ENCODE measurements around the gene EPHA6. TPM values are rescaled to one million over a fixed set of nuclear protein-coding genes. Genes with fewer than 3 reads are reported as not detected.

The EPHA6 gene
- total and polyA plus RNA-seq, 10 of the 15 experiments (the other 5 are each of a cell fraction or from before 2014, with no cell fraction given): not detected

DNA sequence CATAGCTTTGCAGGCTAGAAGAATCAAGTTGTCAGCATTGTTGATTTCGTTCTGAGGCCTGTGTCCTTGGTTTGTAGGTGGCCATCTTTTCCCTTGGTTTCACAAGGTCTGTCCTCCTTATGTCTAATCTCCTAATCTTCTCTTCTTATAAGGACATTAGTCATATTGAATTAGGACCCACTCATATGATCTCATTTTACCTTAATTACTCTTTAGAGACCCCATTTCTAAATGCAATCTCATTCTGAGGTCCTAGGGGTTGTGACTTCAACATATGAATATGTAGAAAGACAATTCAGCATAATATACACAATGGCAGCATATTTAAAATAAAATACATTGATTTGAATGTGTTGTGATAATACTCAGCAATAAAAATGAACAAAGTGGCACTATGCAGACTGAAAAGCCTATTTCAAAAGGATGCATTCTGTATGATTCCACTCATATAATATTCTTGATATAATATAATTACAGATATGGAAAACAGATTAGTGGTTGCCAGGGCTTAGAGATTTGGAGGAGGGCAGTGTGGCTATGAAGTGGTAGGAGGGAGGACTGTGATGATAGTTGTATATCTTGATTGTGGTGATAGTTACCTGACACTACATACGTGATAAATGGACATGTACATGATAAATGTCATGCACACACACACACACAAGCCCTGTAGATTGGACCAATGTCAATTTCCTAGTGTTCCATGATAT is 431.0 kb downstream of the EPHA6 start (continued):
- no peak for TF ChIP-seq HSF1 (IDR thresholded peaks at IDR 0.05; ENCODE audit: low read depth, low read length)
- no peak for TF ChIP-seq CHD4 (IDR thresholded peaks at IDR 0.05)

- no peak for DNase-seq (ENCODE audit: low read depth, low spot score)
- Histone ChIP-seq H3K27ac (ENCODE audit: control insufficient read depth, insufficient read depth) (no peak overlapping the region), H3K36me3 (ENCODE audit: control insufficient read depth in 2 of 2, insufficient read depth in 2 of 2, low read length in 1 of 2) (no peaks in the 10 kb centered on the region), H3K9ac (ENCODE audit: control insufficient read depth, insufficient read depth, low read length) (no peak overlapping the region), H2AFZ (ENCODE audit: control insufficient read depth, low read depth, low read length) (no peak overlapping the region), H3K4me2 (ENCODE audit: control insufficient read depth, insufficient read depth) (no peak overlapping the region), H4K20me1 (ENCODE audit: control insufficient read depth, insufficient read depth) (no peaks in the 10 kb centered on the region), H3K4me1 (ENCODE audit: control insufficient read depth, insufficient read depth, low read length) (no peaks in the 10 kb centered on the region), H3K27me3 (replicated peaks in 1 of 2; ENCODE audit: control insufficient read depth in 2 of 2, insufficient read depth in 2 of 2, low read length in 1 of 2) (no peaks in the 10 kb centered on the region), H3K9me3 (replicated peaks; ENCODE audit: control insufficient read depth, insufficient read depth, low read length) (no peaks in the 10 kb centered on the region), H3K79me2 (ENCODE audit: control insufficient read depth, insufficient read depth, low read length) (no peaks in the 10 kb centered on the region), H3K4me3 (no peak overlapping the region)
- WGBS (ENCODE audit: insufficient coverage, insufficient replicate concordance, low lambda C conversion rate, missing lambda C conversion rate): 0% methylated on average over 2 of the region's 2 CpGs
- POLR2A ChIA-PET: no interaction called here
- no peak for FAIRE-seq
- CTCF ChIA-PET: interaction anchor here (0.9 kb wide), 1 partner anchor 10 kb away, joined by 3 read pairs; no protein-coding TSS in a partner anchor
- in situ Hi-C loops (cut with MboI) (no loop called here), intact Hi-C loops (cut with micrococcal nuclease; ENCODE audit: unreplicated experiment) (no loop called here)
- RAD21 ChIA-PET (ENCODE audit: unreplicated experiment): no interaction called here
- ATAC-seq: no peak
- SMC1A ChIA-PET (ENCODE audit: uncharacterized antibody, unreplicated experiment): interaction anchor here (0.6 kb wide), 1 partner anchor 209 kb away, joined by 3 read pairs; no protein-coding TSS in a partner anchor
- no TSS peak for BruUV-seq (replicated peaks)
- TF ChIP-seq CHD4 (IDR thresholded peaks at IDR 0.05) (no peak), BCLAF1 (IDR thresholded peaks at IDR 0.05) (no peak), KDM1A (IDR thresholded peaks at IDR 0.05; ENCODE audit: borderline replicate concordance) (no peak), HDAC6 (IDR thresholded peaks at IDR 0.05; ENCODE audit: unreplicated experiment) (no peak), SRF (IDR thresholded peaks at IDR 0.05; ENCODE audit: low read depth in 2 of 2, low read length in 2 of 2) (no peak), POLR2AphosphoS5 (IDR thresholded peaks at IDR 0.05; ENCODE audit: low read length) (no peak), RAD21 (IDR thresholded peaks at IDR 0.05; ENCODE audit: insufficient read depth, low read depth, low read length) (no peak), MYC (IDR thresholded peaks at IDR 0.05; ENCODE audit: insufficient read depth, insufficient read length, insufficient replicate concordance, low read length, severe bottlenecking) (no peak), CREM (IDR thresholded peaks at IDR 0.05; ENCODE audit: low read depth) (no peak), SMARCA5 (IDR thresholded peaks at IDR 0.05) (no peak), CHD2 (IDR thresholded peaks at IDR 0.05; ENCODE audit: borderline replicate concordance, low read depth, low read length) (no peak), BMI1 (IDR thresholded peaks at IDR 0.05; ENCODE audit: borderline replicate concordance) (no peak), NFYB (IDR thresholded peaks at IDR 0.05; ENCODE audit: insufficient read depth, low read depth, low read length) (no peak), TAF1 (IDR thresholded peaks at IDR 0.05; ENCODE audit: borderline replicate concordance, low read depth, low read length) (no peak), CHD1 (IDR thresholded peaks at IDR 0.05; ENCODE audit: low read depth, low read length) (no peak), PAX8 (IDR thresholded peaks at IDR 0.05) (no peak)
Observed at GRCh38 chr3:97256060-97256459, 441.7 kb downstream of the EPHA6 start.

Measured in GM12878 (cell line).